ENCODE measurements around the gene PRM3.

PRM3 gene, protein sequence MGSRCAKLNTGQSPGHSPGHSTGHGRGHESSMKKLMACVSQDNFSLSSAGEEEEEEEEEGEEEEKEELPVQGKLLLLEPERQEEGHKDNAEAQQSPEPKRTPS

GRCh38 chr16:11272921-11273720 is at the start of gene PRM3:
PRM3 (minus strand) TSS chr16:11273629; CDS start chr16:11273595, 34 bp downstream.
- DNase-seq = no peak

DNA sequence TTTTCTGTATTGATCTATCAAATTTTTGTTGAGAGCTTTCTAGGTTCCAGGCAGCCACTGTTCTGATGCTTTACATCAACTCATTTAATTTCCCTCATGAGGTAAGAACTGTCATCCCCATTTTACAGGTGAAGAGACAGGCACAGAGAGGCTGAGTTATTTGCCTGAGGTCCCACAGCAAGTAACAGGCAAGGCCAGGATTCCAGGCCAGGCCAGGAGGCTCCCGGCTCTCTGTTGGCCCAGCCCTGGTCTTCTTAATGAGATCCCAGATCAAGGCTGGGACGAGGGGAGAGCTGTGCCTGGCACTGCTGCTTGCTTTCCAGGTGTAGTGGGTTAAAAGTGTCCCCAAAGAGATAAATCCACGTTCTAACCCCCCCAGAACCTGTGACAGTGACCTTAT is 49.4 kb upstream of the PRM3 start:
- DNase-seq = no peak

- DNase-seq = no peak
These were observed 48.2 kb upstream of the PRM3 start for GRCh38 chr16:11321662-11322061.

DNA sequence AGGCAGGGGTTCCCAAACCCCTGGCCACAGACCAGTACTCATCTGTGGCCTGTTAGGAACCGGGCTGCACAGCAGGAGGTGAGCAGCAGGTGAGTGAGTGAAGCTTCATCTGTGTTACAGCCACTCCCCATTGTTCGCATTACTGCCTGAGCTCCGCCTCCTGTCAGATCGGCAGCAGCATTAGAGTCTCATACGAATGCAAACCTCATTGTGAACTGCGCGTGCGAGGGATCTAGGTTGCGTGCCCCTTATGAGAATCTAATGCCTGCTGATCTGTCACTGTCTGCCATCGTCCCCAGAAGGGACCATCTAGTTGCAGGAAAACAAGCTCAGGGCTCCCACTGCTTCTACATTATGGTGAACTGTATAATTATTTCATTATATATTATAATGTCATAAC is 46.7 kb upstream of the PRM3 start:
- no peak for DNase-seq

DNA sequence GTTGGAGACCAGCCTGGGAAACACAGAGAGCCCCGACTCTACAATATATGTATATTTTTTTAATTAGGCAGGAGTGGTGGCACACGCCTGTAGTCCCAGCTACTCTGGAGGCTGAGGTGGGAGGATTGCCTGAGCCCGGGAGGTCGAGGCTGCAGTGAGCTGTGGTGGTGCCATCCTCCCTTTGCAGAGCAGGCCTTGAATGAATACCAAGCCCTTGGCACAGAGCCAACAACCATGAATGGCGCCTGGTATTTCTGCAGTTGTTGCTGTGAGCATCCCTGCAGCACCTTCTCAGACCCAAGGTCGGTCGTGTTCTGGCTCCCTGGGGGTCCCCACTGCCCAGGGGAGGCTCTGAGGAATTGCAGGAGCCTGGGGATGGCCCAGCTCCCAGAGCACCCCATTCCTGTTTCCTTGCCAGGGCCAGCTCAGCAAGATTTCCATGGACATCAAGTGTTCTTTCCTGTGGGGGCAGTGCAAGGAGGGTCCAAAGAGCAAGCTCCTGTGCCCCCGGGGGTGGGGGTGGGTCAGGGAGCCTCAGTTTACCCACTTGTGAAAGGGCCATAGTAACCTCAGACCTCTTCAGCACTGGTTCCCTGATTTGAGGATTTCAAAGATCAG is 46.2 kb upstream of the PRM3 start:
- DNase-seq = peak; percentile 25

DNA sequence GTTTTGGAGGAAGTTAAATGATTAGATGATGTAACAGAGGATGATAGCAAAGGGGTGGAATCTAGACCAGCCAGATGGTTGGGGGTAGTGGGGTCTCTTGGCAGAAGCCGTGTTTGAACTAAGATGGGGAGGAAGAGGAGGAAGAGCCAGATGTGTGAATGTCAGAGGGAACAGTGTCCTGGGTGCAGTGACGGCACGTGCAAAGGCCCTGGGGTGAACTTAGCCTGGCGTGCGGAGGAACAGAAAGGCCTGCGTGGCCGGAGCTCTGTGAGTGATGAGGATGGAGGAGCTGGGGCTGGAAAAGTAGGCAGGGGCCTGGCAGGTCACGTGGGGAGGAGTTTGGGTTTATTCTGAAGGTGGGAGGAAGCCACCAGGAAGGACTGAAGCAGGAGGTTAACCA is 45.4 kb upstream of the PRM3 start:
- no peak for DNase-seq

DNA sequence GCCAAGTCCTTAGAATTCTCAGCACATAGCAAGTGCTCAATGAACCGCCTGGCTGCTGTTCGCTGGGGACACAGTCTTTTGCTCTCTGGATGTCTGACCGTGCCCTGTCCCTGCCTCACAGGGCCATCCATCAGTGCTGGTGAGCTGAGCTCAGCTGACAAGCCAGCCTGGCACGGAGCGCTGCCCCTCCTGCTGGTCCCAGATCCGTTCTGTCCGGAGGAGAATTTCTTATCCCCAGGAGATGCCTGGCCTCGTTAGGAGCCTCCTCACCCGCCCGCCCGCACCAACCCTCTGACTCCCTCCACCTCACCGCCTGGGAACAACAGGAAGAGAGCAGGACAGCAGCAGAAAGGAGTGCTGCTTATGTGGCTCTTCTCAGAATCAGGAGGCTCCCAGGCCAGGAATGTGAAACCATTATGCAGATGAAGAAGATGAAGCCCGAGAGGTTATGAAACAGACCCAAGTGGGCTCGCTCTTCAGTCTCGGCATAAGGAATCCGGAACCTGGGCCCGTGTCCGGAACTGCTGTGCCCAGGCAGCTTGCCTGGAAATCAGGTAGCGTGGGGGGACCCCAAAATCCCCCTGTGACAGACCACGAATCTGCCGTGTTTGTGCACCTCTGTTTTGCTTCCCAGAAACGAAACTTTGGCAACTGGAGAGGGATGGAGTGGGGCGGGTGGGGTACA is 43.0 kb upstream of the PRM3 start:
- DNase-seq = no peak

- DNase-seq = no peak
These were observed 42.1 kb upstream of the PRM3 start for GRCh38 chr16:11315510-11315909.

- no peak for DNase-seq
These were observed 41.0 kb upstream of the PRM3 start for GRCh38 chr16:11314309-11314894.

- no peak for DNase-seq
These were observed 40.3 kb upstream of the PRM3 start for GRCh38 chr16:11313493-11314308.

- peak; percentile 48 for DNase-seq
These were observed 39.5 kb upstream of the PRM3 start for GRCh38 chr16:11312718-11313492.

DNA sequence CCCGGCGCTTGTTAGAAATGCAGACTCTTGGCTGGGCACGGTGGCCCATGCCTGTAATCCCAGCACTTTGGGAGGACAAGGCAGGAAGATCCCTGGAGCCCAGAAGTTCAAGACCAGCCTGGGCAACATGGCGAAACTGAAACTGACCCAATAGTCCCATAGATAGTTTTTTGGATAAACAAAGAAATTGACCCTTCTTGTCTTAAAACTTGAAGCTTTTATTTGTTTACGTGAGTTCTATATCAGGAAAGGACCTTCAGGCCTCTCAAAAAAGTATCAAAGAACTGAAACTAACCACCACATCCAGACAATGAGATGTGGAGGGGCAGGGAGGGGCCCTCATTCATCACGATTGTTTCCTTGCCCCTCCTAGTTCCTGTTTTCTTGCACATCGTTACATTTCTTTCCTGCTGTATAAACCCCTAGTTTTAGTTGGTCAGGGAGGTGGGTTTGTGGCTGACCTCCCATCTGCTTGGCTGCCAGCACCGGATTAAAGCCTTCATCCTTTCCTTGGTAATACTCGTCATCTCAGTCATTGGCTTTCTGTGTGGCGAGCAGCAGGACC is 37.6 kb upstream of the PRM3 start:
- DNase-seq = peak; percentile 43

DNA sequence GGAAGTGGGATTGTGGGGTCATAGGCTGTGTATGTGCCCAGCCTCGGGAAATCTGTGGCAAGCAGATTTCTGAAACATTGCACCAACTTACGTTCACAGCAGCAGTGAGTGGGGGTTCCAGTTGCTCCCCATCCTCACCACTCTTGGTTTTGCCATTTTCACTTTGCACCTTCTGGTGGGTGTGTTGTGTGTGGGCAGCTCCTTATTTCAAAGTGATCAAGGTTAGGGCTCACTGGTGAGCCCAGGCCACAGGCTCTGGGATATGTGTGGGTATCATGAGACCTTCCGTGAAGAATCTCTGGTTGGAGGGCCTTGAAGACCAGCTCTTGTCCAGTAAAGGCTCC is 37.2 kb upstream of the PRM3 start:
- no peak for DNase-seq

DNA sequence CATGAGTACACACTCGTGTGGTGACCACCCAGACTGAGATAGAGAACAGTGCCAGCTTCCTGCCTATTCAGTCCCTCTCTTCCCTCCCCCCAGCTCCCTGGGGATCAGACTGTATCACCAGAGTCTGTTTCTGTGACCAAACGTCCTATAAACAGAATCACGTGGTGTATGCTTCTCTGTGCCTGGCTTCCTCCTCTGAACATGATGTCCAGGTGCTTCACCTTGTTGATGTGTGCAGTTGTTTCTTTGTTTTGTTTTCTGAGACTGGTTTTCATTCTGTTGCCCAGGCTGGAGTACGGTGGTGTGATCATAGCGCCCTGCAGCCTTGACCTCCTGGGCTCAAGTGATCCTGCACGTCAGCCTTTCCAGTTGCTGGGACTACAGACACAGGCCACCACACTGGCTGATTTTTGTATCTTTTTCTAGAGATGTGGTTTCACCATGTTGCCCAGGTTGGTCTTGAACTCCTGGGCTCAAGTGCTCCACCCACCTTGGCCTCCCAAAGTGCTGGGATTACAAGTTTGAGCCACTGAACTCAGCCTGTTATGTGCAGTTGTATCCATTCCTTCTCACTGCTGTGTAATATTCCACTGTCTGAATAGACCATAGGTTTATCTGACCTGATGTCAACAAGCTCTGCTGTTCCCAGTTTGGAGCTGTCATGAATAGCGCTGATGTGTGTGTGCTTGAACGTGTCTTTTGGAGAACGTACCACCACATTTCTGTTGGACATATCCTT is 36.6 kb upstream of the PRM3 start:
- DNase-seq = no peak

DNA sequence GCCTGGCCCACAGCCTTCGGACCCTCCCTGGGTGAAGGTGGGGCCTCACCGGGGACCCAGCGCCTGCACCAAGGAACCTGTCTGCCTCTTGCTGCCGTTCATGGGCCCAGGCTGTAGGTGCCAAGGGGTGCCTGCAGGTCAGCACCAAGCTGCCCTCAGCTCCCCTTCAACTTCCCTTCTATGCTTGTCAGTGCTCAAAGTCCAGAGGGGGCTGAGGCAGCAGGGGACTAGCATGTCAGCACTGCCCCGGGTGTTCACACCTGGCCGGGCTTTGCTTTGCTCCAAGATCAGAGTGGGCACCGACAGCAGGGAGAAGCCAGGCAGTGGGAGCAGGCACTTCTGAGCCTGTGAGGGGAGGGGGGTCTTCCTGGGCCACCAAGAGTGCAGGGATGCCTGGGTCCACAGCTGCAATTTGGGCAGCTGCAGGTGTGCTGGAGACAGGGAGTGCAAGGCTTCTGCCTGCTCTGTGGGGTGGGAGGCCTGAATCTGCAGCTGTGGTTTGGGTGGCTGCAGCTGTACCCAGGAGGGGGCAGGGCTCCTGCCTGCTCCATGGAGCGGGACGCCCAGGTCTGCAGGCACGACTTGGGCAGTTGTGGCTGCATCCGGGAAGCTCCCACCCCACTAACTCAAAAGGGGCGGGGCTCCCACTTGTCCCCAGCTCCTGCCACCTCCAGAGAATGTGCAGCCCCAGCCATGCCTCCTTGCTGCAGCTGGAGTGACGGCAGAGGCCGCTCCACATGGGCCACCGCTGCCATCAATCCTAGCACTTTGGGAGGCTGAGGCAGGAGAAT is 35.3 kb upstream of the PRM3 start:
- DNase-seq = no peak

DNA sequence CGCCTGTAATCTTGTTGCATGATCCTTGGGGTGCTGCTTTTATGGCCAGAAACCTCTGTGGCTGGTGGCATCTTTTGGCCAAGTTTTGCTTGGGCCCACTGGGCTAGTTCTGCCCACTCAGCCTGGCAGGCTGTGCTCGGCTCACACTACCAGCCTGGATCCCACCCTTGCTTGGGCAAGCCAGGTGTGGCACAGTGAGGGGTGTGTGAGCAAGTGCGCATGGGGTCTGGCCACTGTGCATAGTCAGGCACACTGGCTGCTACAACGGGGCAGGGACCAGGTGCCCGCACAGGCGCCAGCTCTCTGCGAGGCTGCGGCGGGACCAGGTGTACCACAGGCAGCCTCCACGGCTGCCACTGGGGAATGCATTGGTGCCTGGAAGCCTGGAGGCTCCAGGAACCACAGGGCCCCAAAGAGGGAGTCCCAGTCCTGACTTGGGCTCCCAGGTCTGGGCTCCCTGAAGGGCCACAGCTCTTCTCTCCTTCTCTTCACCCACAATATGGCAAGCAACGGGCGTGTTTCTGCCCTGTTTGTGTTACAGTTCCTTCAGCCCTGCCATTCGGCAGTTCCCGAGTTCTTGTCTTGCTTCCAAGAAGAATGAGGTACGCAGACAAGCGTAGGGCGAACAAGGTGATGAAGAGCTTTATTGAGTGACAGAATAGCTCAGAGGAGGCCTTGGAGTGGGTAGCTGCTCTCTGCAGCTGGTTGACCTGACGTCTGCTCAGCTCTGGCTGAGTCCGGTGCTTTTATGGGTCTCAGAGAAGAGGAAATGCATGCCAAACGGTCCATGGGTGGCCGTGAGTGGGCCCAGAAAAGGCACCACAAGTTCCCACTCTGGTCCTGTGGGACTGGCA is 34.4 kb upstream of the PRM3 start:
- DNase-seq = no peak

DNA sequence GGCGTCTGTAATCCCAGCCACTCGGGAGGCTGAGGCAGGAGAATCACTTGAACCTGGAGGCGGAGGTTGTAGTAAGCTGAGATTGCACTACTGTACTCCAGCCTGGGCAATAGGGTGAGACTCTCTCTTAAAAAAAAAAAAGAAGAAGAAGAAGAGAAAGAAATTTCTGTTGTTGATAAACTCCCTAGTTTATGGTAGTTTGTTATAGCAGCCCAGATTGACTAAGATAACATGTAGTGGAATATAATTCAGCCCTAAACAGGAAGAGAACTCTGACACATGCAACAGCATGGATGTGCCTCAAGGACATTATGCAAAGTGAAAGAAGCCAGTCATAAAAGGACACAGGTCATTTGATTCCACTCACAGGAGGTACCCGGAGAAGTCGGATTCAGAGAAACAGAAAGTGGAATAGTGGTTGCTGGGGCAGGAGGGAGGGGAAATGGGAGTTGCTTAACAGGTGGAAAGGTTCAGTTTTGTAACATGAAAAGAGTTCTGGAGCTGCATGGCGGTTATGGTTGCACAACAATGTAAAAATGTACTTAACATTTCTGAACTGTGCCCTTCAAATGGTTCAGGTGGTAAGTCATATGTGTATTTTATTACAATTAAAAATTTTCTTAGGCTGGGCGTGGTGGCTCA is 33.7 kb upstream of the PRM3 start:
- DNase-seq = no peak

- DNase-seq = no peak
These were observed 33.0 kb upstream of the PRM3 start for GRCh38 chr16:11306381-11306780.

Data from CD4-positive, alpha-beta T cell treated with Interleukin-6 for 4 hours (primary cell).